ENCODE data around the gene NPAS3. TPM values are rescaled to one million over a fixed set of nuclear protein-coding genes. Genes with fewer than 3 reads are reported as not detected.

NPAS3 gene
- total and polyA plus RNA-seq, 2 of the 8 experiments (the other 6 are each of a cell fraction or from before 2014, with no cell fraction given): 0.11 to 0.60 TPM

GRCh38 chr14:32947081-32947480, 8.4 kb downstream of the NPAS3 start:
- H2AK5ac ChIP-seq (ENCODE audit: low read depth, low read length): no peak overlapping the region
- no peak overlapping the region for H3K56ac ChIP-seq (replicated peaks; ENCODE audit: insufficient read length, low read depth, low read length)
- no peaks in the 10 kb centered on the region for H3K36me3 ChIP-seq (ENCODE audit: control insufficient read depth in 2 of 4, insufficient read depth in 4 of 4, low read length in 3 of 4)
- 85% methylated on average over 1 of the region's 1 CpG; no CpG with 5 or more reads in 1 of the 2 experiments for WGBS, 2 experiments (ENCODE audit: extremely low coverage in 1 of 2, insufficient coverage in 1 of 2, insufficient read length in 1 of 2, insufficient replicate concordance in 2 of 2, low coverage in 1 of 2, low lambda C conversion rate in 2 of 2, missing lambda C conversion rate in 1 of 2)
- H3K4me1 ChIP-seq (replicated peaks in 1 of 4; ENCODE audit: control insufficient read depth in 3 of 4, insufficient read depth in 4 of 4, low read length in 3 of 4): no peaks in the 10 kb centered on the region
- DNase-seq (ENCODE audit: low read depth in 1 of 2, low spot score in 2 of 2) (no peak), FAIRE-seq (no peak)
- H2BK15ac ChIP-seq (ENCODE audit: low read length): no peak overlapping the region
- no peak overlapping the region for H3K4me3 ChIP-seq (ENCODE audit: extremely low read depth in 1 of 4, insufficient read depth in 2 of 4, low read depth in 3 of 4, low read length in 4 of 4)
- no peak overlapping the region for H2BK120ac ChIP-seq (replicated peaks; ENCODE audit: low read depth, low read length)
- no peaks in the 10 kb centered on the region for H4K20me1 ChIP-seq (replicated peaks in 1 of 2; ENCODE audit: control insufficient read depth in 1 of 2, insufficient read depth in 2 of 2, low read length in 2 of 2)
- H4K91ac ChIP-seq (replicated peaks; ENCODE audit: insufficient read length, low read length): no peak overlapping the region
- H3K79me1 ChIP-seq (ENCODE audit: low read depth, low read length): no peaks in the 10 kb centered on the region
- no peak overlapping the region for H2BK5ac ChIP-seq (ENCODE audit: low read depth, low read length)
- no peak overlapping the region for H4K8ac ChIP-seq (ENCODE audit: extremely low read depth, insufficient read depth, low read length)
- no peak overlapping the region for H2BK12ac ChIP-seq (ENCODE audit: low read depth, low read length)
- no peaks in the 10 kb centered on the region for H3K79me2 ChIP-seq (ENCODE audit: control insufficient read depth in 1 of 2, insufficient read depth in 2 of 2, low read length in 2 of 2)
- H2BK20ac ChIP-seq (ENCODE audit: low read length): no peak overlapping the region
- H3K4ac ChIP-seq (replicated peaks; ENCODE audit: insufficient read length, low read depth, low read length): no peak overlapping the region
- no peak overlapping the region for H4K5ac ChIP-seq (ENCODE audit: insufficient read length, low read depth, low read length)
- H3K18ac ChIP-seq (ENCODE audit: extremely low read depth, low read length): no peak overlapping the region
- H3K4me2 ChIP-seq (ENCODE audit: insufficient read depth in 1 of 2, low read depth in 2 of 2, low read length in 2 of 2): no peak overlapping the region
- H3K9ac ChIP-seq (replicated peaks in 1 of 4; ENCODE audit: extremely low read depth in 1 of 4, low read depth in 3 of 4, low read length in 3 of 4): no peak overlapping the region
- no peak overlapping the region for H3K23ac ChIP-seq (ENCODE audit: insufficient read length)
- CTCF ChIA-PET (ENCODE audit: partially characterized antibody): no interaction called here
- no peak overlapping the region for H3K27ac ChIP-seq (ENCODE audit: low read depth, low read length)
- POLR2A ChIA-PET (ENCODE audit: partially characterized antibody): no interaction called here
- H3K23me2 ChIP-seq (ENCODE audit: low read depth, low read length): no peaks in the 10 kb centered on the region
- H2AFZ ChIP-seq (ENCODE audit: low read length): no peak overlapping the region
- no peaks in the 10 kb centered on the region for H3K9me3 ChIP-seq (ENCODE audit: insufficient read depth in 2 of 2, low read depth in 1 of 2, low read length in 1 of 2)
- H3K14ac ChIP-seq (ENCODE audit: insufficient read length): no peak overlapping the region
- no peaks in the 10 kb centered on the region for H3K27me3 ChIP-seq (replicated peaks in 1 of 4; ENCODE audit: control insufficient read depth in 3 of 4, extremely low read depth in 1 of 4, insufficient read depth in 3 of 4, low read length in 3 of 4)
- TF ChIP-seq SP2 (IDR thresholded peaks at IDR 0.05; ENCODE audit: low read length) (no peak), MAFK (IDR thresholded peaks at IDR 0.05; ENCODE audit: low read depth, low read length) (no peak), SUZ12 (IDR thresholded peaks at IDR 0.05; ENCODE audit: low read length) (no peak), ATF2 (IDR thresholded peaks at IDR 0.05; ENCODE audit: low read length) (no peak), TEAD4 (IDR thresholded peaks at IDR 0.05; ENCODE audit: low read depth, low read length) (no peak), RXRA (IDR thresholded peaks at IDR 0.05; ENCODE audit: insufficient read depth, low read depth, low read length) (no peak), CHD2 (IDR thresholded peaks at IDR 0.05; ENCODE audit: low read length) (no peak), EP300 (IDR thresholded peaks at IDR 0.05; ENCODE audit: borderline replicate concordance in 1 of 2, low read depth in 2 of 2, low read length in 2 of 2) (no peak), USF2 (IDR thresholded peaks at IDR 0.05; ENCODE audit: low read length) (no peak), POU5F1 (IDR thresholded peaks at IDR 0.05; ENCODE audit: low read depth, low read length) (no peak), CEBPB (IDR thresholded peaks at IDR 0.05; ENCODE audit: low read depth, low read length) (no peak), ASH2L (IDR thresholded peaks at IDR 0.05; ENCODE audit: low read length) (no peak), SIRT6 (IDR thresholded peaks at IDR 0.05; ENCODE audit: low read length) (no peak)

All from H1 (cell line).